SJSA1 (cell line): Measurements from ENCODE around the gene RAB8B. TPM values are rescaled to one million over a fixed set of nuclear protein-coding genes. Genes with fewer than 3 reads are reported as not detected.

Source experiments
- DNase-seq, 2 experiments: peaks; one replicate each; pipeline ENCODE4 v3.0.0-alpha.2; 2015 to 2020; ENCODE audit warnings: low spot score in 2 of 2, low read depth in 1 of 2
- H3K27ac ChIP-seq: fragments of 250-450 bp; sonication (Bioruptor Pico); 2 replicates; pipeline ENCODE4 v1.5.1; 2020; ENCODE audit warnings: mild to moderate bottlenecking, moderate library complexity
- H3K27me3 ChIP-seq: fragments of 250-450 bp; sonication (Bioruptor Pico); replicated peaks from 2 replicates; pipeline ENCODE4 v1.5.1; 2020; ENCODE audit warnings: mild to moderate bottlenecking, moderate library complexity
- H3K36me3 ChIP-seq: fragments of 250-450 bp; sonication (Bioruptor Pico); 2 replicates; pipeline ENCODE4 v1.5.1; 2020; ENCODE audit warnings: mild to moderate bottlenecking
- H3K4me1 ChIP-seq: fragments of 250-450 bp; sonication (Bioruptor Pico); replicated peaks from 2 replicates; pipeline ENCODE4 v1.6.1; 2021; ENCODE audit warnings: mild to moderate bottlenecking
- H3K4me3 ChIP-seq: fragments of 250-450 bp; sonication (Bioruptor Pico); 2 replicates; pipeline ENCODE4 v1.5.1; 2020; ENCODE audit warnings: mild to moderate bottlenecking
- H3K9me3 ChIP-seq: fragments of 250-450 bp; sonication (Bioruptor Pico); replicated peaks from 2 replicates; pipeline ENCODE4 v1.5.1; 2020; ENCODE audit warnings: mild to moderate bottlenecking
- total RNA-seq: library from RNA; depleted of rRNA; stranded (reverse); fragments of >200 nt; shearing (Covaris generic); gene quantifications from 2 replicates; pipeline ENCODE4 v1.2.3, GENCODE V29; 2014

The RAB8B gene
- total RNA-seq, 1 experiment from 2014 or later: 75.1 TPM

DNA sequence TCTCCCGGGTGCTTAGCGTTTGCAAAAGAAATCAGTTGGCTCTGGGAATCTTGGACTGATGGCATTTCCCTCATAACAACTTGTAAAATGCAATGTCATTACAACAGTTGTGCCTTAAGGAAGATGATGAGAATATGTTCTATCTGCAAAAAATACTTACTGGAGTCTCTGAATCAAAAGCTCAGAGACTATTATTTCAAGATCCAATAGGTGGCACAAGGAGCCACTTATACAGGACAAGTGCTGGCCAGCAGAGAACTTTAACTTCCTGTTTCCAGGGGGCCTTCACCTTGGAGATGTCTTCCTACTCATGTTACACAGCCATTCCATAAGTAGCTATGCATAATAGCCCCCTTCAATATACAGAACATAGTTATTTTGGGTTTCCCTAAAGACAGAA lies 23.2 kb upstream of the RAB8B start:
- H3K27ac ChIP-seq: peak overlapping the region; percentile 35
- peaks cover 19% of the 10 kb centered on the region for H3K4me1 ChIP-seq
- H3K9me3 ChIP-seq: no peaks in the 10 kb centered on the region
- no peak overlapping the region for H3K4me3 ChIP-seq
- DNase-seq: peak in 1 of 2 experiments; percentile 22
- no peaks in the 10 kb centered on the region for H3K36me3 ChIP-seq
- no peaks in the 10 kb centered on the region for H3K27me3 ChIP-seq

DNA sequence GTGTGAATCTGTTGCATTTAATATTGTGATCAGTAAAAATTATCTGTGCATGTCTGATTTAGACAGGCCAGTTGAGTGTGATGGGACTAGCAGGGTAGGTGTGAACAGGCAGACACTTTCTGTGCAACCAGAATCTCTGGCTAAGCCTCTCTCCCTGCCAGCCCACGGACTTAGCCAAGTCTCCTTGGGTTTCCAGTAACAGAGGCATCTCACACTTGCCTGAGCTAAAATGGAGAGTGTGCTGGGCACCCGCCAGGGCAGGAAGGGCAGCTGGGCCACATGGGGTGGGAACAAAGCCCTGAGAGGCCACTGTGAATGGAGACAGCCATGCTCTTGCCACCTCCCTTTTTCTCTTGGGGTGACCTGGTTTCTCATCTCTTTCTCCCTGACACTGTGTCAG lies 19.6 kb upstream of the RAB8B start:
- H3K36me3 ChIP-seq: no peaks in the 10 kb centered on the region
- H3K27me3 ChIP-seq: no peaks in the 10 kb centered on the region
- no peak overlapping the region for H3K27ac ChIP-seq
- no peak for DNase-seq
- peaks cover 17% of the 10 kb centered on the region for H3K4me1 ChIP-seq
- H3K9me3 ChIP-seq: no peaks in the 10 kb centered on the region
- no peak overlapping the region for H3K4me3 ChIP-seq

DNA sequence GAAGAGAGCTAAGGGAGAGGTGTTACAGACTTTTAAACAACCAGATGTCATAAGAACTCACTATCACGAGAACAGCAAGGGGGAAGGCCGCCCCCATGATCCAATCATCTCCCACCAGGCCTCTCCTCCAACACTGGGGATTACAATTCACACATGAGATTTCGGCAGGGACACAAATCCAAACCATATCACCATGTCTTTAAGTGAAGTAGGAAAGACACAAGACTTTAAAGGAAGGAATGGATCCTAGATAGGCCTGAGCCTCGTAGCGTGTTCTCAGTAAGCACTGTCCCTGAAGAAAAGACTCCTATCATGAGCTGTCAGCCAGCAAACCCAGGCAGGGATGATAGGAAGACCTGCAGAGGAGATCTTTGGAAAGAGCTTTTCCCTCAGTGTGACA lies 17.0 kb upstream of the RAB8B start:
- no peaks in the 10 kb centered on the region for H3K9me3 ChIP-seq
- no peak for DNase-seq
- H3K27me3 ChIP-seq: no peaks in the 10 kb centered on the region
- no peak overlapping the region for H3K4me3 ChIP-seq
- no peak overlapping the region for H3K27ac ChIP-seq
- H3K4me1 ChIP-seq: peaks cover 14% of the 10 kb centered on the region
- no peaks in the 10 kb centered on the region for H3K36me3 ChIP-seq

DNA sequence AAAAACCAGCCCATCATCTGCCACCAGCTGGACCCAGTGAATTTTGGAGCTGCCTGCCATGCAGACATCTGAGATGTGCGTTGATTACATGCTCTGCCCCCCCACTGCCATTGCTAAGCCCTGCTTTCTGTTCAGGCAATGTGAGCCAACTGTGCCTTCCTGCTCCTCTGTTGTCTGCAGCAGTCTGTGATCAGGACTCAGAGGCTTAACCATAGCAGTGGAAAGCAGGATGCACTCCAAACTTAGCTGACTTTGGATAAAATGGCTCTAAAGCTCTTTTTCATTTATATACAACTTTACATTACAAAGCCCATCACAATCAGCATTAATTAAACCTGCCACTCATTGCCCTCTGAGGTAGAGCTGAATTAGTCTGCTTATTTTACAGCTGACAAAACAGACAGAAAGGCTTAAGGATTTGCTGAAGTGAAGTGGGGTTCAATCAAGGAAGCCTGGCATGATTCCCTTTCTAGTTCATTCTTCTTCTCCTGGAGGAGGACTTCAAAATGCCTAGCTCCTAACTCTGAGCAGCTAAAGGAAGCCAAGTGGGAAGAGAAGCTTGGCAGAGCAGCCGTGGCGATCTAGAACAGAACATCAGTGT lies 16.5 kb upstream of the RAB8B start:
- Histone ChIP-seq H3K36me3 (no peaks in the 10 kb centered on the region), H3K27ac (no peak overlapping the region), H3K4me3 (no peak overlapping the region), H3K9me3 (no peaks in the 10 kb centered on the region), H3K27me3 (no peaks in the 10 kb centered on the region), H3K4me1 (peaks cover 20% of the 10 kb centered on the region)
- DNase-seq: no peak

DNA sequence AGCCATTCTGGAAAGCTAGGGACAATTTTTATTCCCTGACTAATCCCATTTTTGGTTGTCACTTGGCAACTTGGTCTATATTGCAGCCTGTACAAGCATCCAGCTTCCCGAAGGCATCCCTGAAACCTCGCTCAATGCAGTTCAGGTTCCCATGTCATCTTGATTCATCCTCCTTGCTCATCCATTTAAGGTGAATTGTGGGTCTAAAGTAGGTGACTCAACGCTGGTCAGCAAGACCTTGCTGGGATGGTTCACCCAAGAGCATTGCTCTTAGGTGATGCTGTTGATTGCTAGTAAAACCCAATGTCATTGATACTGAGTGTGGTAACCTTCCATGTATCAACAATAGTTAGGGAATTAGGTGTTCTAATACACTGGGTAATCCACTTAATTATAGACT lies 13.1 kb upstream of the RAB8B start:
- Histone ChIP-seq H3K27ac (no peak overlapping the region), H3K9me3 (no peaks in the 10 kb centered on the region), H3K27me3 (no peaks in the 10 kb centered on the region), H3K4me3 (no peak overlapping the region), H3K36me3 (no peaks in the 10 kb centered on the region), H3K4me1 (peaks cover 22% of the 10 kb centered on the region)
- no peak for DNase-seq

DNA sequence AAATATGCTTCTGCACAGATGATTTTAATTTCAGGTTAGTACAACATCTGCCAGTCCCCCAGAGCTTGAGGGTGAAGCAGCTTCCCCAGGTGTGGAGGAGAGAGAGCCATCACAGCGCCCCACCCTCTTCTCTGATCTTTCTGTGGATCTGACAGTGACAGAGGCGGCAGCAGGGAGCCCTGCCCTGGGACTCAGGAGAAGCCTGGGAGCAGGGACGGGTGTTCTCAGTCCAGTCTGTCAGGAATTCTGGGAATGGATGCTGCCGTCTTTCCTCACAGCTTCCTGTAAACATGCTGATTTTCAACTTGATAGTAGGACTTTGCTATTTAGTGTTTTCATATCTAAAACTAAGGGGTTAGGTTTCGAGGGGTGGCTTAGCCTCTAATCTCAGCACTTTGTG lies 11.4 kb upstream of the RAB8B start:
- no peaks in the 10 kb centered on the region for H3K36me3 ChIP-seq
- H3K4me1 ChIP-seq: peaks cover 38% of the 10 kb centered on the region
- H3K9me3 ChIP-seq: no peaks in the 10 kb centered on the region
- no peak overlapping the region for H3K27ac ChIP-seq
- H3K4me3 ChIP-seq: no peak overlapping the region
- peak in 1 of 2 experiments; percentile 36 for DNase-seq
- H3K27me3 ChIP-seq: no peaks in the 10 kb centered on the region

DNA sequence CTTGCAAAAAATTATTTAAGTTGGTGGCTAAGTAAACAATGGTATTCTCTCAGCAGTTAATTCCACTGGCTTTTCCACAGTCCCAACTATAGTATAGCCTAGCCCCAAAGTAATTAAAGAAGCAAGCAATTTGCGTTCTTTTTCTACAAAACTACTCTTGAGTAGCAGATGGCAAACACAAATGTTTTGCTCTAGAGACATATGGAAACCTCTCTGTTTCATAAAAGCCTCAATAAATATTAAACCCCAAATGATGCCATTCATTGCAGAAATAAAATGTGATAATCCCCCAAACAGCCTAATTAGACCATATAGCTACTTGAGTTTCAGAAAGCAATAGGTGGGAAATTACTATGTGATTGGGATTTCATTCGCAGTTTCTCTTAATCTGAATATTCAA lies 8.7 kb upstream of the RAB8B start:
- Histone ChIP-seq H3K4me3 (no peak overlapping the region), H3K27me3 (no peaks in the 10 kb centered on the region), H3K9me3 (no peaks in the 10 kb centered on the region), H3K36me3 (no peaks in the 10 kb centered on the region), H3K27ac (no peak overlapping the region), H3K4me1 (peaks cover 61% of the 10 kb centered on the region)
- no peak for DNase-seq

DNA sequence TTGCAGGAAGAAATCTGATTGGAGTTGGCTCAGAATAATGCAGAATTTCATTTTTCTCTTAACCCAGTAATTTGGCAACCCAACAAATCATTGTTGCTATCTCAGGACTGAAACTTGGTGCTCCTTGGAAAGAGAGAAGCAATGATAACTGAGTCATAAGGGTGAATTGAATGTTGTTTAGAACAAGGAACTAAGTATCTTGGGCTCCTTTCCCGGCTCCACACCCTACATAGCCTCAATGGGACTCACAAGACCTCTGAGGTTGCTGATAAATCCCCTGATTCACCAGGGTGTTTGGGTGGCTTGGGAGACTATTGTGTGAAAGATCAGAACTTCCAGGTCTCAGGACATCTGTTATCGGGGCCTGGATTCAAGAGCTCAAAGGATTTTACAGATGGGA lies 7.8 kb upstream of the RAB8B start:
- no peak overlapping the region for H3K27ac ChIP-seq
- DNase-seq: peak in 1 of 2 experiments; percentile 48
- H3K27me3 ChIP-seq: no peaks in the 10 kb centered on the region
- no peaks in the 10 kb centered on the region for H3K9me3 ChIP-seq
- no peaks in the 10 kb centered on the region for H3K36me3 ChIP-seq
- H3K4me1 ChIP-seq: peaks cover 63% of the 10 kb centered on the region
- H3K4me3 ChIP-seq: no peak overlapping the region

DNA sequence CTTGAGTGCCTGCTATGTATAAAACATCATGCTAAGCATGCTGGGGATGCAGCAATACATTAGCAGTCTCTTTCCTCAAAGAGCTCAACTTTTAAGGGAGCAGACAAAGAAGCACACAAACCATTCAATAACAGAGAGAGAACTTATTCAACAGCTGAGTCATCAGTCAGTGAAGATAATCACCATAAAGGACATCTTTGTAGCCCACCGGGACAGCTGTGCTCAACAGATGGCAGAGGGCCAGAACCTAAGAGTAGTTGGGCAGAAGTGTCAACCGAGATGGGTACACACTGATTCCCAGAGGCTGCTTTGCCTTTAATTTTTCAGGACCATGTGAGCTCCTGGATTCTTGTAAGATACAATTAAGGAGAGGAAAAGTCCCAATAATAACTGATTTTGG lies 4.2 kb upstream of the RAB8B start:
- no peaks in the 10 kb centered on the region for H3K36me3 ChIP-seq
- H3K27ac ChIP-seq: peak overlapping the region; percentile 82
- H3K4me1 ChIP-seq: peaks cover 58% of the 10 kb centered on the region
- no peaks in the 10 kb centered on the region for H3K27me3 ChIP-seq
- DNase-seq: peak; percentile 68 to 70
- no peaks in the 10 kb centered on the region for H3K9me3 ChIP-seq
- no peak overlapping the region for H3K4me3 ChIP-seq

DNA sequence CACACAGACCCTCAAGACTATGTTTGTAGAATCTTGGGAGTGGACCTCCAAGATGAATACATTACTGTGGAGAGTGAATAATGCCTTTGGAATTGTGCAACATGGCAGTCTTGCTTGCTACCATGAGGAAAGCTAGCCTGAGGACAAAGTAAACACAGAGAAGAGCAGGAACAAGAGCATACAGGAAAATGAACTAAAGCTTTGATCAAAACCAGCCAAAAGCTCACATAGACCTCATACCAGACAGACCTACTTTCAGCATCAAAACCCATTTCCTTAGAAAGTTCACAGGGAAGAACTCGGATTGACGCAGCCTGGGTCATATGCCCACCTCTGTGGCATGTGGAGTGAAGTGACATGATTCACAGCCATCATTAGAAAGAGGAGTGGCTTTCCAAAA lies 3.3 kb upstream of the RAB8B start:
- no peaks in the 10 kb centered on the region for H3K27me3 ChIP-seq
- no peaks in the 10 kb centered on the region for H3K9me3 ChIP-seq
- DNase-seq: peak; percentile 59 to 93
- H3K4me1 ChIP-seq: peaks cover 67% of the 10 kb centered on the region
- no peaks in the 10 kb centered on the region for H3K36me3 ChIP-seq
- H3K27ac ChIP-seq: peak overlapping the region; percentile 82
- no peak overlapping the region for H3K4me3 ChIP-seq

DNA sequence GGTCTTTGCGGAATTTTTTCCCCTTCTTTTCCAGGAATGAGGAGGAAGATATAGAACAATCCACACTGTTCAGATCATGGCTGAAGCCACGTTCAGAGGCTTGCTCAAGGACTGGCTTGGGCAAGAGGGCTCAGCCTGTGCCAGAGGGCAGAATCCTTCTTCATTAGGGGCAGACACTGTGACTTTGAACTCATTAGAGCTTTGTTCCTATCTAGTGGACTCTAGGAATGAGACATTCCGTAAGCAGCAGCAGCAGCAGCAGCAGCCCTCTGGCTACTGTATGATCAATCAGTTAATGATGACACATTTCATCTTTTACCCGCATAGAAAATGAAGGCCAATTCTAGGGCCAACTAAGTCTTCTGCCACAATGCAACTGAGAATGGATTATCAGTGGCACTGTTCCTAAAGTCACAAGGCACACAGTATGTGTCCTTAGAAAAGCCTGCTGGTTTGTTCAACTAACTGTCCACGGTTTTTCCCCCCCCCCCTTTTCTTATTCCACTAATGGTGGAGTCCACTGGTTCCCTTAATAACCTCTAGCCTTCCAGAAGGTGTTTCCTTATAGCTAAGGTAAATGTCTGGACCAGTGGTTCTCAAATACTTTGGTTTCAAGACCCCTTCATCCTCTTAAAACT lies 1.7 kb upstream of the RAB8B start:
- Histone ChIP-seq H3K9me3 (no peaks in the 10 kb centered on the region), H3K27me3 (no peaks in the 10 kb centered on the region), H3K36me3 (no peaks in the 10 kb centered on the region), H3K4me1 (peaks cover 64% of the 10 kb centered on the region), H3K4me3 (no peak overlapping the region), H3K27ac (no peak overlapping the region)
- DNase-seq: no peak

DNA sequence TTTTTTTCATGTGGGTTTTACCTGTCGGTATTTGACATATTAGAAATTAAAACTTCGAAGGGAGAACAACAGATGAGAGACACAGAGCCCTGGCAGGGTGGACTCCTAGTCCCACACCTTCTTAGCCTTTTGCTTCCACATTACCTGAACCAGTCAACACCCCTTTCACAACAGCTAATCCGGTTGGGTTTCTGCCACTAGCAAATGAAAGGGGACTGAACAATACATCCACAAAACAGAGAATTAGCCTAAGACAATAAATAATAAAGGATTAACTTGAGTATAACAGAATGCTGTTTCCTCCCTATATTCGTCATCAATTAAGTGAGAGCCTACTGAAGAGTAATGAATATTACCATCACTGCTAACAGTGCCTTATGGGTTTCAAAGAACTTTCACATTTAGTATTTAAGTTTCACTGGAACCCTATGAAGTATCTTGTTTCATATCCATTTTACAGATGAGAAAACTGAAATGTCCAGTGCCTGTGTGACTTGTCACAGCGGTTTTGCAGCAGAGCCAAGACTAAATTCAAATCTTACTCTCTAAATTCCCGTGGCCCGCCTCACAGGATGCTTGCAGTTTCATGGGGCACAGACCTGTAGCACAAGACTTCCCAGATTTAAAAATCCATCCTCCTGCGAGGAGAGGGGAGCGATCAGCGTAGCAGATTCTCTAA lies 1.0 kb upstream of the RAB8B start:
- H3K27me3 ChIP-seq: no peaks in the 10 kb centered on the region
- peak overlapping the region; percentile 50 for H3K4me3 ChIP-seq
- H3K9me3 ChIP-seq: no peaks in the 10 kb centered on the region
- H3K4me1 ChIP-seq: peaks cover 61% of the 10 kb centered on the region
- DNase-seq: no peak
- no peaks in the 10 kb centered on the region for H3K36me3 ChIP-seq
- H3K27ac ChIP-seq: peak overlapping the region; percentile 2; the same call in 1 of the 2 replicates

DNA sequence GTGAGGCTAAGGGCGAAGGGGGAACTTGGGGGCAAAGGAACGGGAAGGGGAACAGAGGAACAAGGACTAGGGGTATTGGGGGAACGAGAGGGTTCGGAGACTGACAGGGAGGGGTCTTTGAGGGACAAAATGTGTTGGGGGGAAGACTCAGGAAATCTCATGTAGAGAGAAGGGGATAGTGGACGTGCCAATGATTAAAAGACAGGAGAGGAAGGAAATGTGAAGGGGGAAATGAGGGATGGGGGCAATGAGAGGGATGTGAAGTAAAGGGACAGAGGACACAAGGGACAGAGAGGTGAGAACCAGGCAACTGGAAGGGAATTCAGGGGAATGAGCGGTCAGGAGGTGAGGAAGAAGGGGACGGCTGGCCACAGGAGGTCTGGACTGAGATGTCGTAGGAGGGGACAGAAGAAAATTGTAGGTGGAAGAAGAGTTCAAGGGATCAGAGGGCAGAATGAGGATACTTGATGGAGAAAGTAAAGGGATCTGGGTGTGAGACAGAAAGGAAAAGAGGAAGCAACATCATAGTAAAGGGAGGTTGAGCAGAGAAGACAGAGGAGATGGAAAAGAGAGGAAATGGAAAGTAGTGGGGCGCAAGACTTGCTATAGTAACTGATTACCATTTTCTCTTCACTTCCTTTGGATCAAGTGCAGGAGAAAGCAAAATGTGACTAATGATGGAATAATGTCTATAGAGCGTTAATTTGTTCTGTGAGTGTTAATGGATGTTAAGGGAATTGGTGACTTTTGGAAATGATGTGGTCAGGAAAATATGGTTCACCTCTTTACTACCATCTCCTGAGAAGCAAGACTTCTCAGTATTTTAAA lies 749 bp downstream of the RAB8B start:
- H3K27ac ChIP-seq: no peak overlapping the region; the same call in 1 of the 2 replicates

More for the DNA sequence above, 749 bp downstream of the RAB8B start:
- Histone ChIP-seq H3K27me3 (no peaks in the 10 kb centered on the region), H3K36me3 (no peaks in the 10 kb centered on the region), H3K4me3 (peak overlapping the region; percentile 50), H3K9me3 (no peaks in the 10 kb centered on the region), H3K4me1 (peaks cover 63% of the 10 kb centered on the region)
- no peak for DNase-seq
